D721Med (cell line): ENCODE measurements around the gene C11orf86.
"Not testable (repeated sequence)": the region's sequence is repeated elsewhere in the genome, so short reads cannot be mapped to it uniquely, and the experiment has no call there.

Experiments used
- DNase-seq: peaks from one replicate; pipeline ENCODE4 v3.0.0; 2011; ENCODE audit warnings: low spot score; ENCODE audit not compliant: insufficient read length
- FAIRE-seq: peaks from 2 replicates; lab custom pipeline; 2011; peaks lifted over from hg19 to GRCh38; lab: Jason Lieb, UNC
- CTCF ChIP-seq: IDR thresholded peaks from 2 replicates; pipeline ENCODE4 v1.5.1; 2012; ENCODE audit warnings: mild to moderate bottlenecking, control low read depth; ENCODE audit not compliant: insufficient read depth; ENCODE audit errors: missing control alignments

C11orf86 gene

GRCh38 chr11:66981976-66982578 is 7.0 kb downstream of the C11orf86 start:
- FAIRE-seq (no peak), DNase-seq (no peak)
- no peak for TF ChIP-seq CTCF

GRCh38 chr11:66983275-66983924 is 8.3 kb downstream of the C11orf86 start:
- FAIRE-seq (no peak), DNase-seq (no peak)
- no peak for TF ChIP-seq CTCF

- DNase-seq (no peak), FAIRE-seq (no peak)
- no peak for TF ChIP-seq CTCF
Measured at GRCh38 chr11:66985508-66986177, 10.5 kb downstream of the C11orf86 start.

GRCh38 chr11:66986178-66986545 is 11.1 kb downstream of the C11orf86 start:
- no peak for FAIRE-seq
- no peak for DNase-seq

GRCh38 chr11:66987158-66987620 is 12.1 kb downstream of the C11orf86 start:
- FAIRE-seq (no peak), DNase-seq (no peak)
- no peak for TF ChIP-seq CTCF

More at GRCh38 chr11:66986178-66986545, 11.1 kb downstream of the C11orf86 start:
- TF ChIP-seq CTCF = no peak

GRCh38 chr11:66987924-66988637 is 13.0 kb downstream of the C11orf86 start:
- TF ChIP-seq CTCF = no peak
- FAIRE-seq (no peak), DNase-seq (no peak)

GRCh38 chr11:66988741-66989140 is 13.6 kb downstream of the C11orf86 start:
- not testable (repeated sequence) for FAIRE-seq, DNase-seq

- not testable (repeated sequence) for DNase-seq, FAIRE-seq
Measured at GRCh38 chr11:66989360-66989759, 14.3 kb downstream of the C11orf86 start.
